Measurements from ENCODE around the gene ABCC1.

DNA sequence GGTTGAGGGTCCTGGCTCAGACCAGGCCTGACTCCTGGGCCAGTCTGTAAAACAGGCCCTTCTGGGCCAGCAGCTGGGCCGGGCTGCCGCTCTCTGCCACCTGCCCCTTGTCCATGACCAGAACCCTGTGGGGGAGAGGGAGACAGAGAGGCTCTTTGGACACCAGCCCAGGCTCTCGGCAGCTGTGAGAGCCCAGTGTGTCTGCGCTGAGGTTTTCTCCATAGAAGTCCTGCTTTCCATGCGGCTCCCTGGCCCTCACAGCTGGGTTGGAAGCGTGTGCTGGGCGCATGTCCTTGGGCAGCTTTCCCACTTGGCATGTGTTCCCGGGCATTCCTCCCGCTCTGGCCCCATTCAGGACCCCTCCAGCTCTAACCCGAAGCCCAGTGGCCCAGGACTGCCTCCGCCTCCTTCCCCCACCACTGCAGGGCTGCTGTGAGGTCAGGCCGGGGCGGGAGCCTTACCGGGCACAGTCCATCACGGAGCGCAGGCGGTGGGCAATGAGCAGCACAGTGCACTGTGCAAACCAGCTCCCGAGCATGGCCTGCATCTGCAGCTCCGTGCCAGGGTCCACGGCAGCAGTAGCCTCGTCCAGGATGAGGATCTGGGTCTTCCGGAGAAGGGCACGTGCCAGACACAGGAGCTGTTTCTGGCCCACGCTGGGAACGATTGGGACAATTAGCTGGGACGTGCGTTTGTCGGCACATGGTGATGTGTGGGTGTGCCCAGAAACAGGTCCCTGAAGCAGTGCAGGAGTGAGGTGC, 200.9 kb downstream of the ABCC1 start:
- TF ChIP-seq EZH2 (IDR thresholded peaks at IDR 0.05; ENCODE audit: low read length) = no peak
- TF ChIP-seq, protein P1, sequence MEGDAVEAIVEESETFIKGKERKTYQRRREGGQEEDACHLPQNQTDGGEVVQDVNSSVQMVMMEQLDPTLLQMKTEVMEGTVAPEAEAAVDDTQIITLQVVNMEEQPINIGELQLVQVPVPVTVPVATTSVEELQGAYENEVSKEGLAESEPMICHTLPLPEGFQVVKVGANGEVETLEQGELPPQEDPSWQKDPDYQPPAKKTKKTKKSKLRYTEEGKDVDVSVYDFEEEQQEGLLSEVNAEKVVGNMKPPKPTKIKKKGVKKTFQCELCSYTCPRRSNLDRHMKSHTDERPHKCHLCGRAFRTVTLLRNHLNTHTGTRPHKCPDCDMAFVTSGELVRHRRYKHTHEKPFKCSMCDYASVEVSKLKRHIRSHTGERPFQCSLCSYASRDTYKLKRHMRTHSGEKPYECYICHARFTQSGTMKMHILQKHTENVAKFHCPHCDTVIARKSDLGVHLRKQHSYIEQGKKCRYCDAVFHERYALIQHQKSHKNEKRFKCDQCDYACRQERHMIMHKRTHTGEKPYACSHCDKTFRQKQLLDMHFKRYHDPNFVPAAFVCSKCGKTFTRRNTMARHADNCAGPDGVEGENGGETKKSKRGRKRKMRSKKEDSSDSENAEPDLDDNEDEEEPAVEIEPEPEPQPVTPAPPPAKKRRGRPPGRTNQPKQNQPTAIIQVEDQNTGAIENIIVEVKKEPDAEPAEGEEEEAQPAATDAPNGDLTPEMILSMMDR (optimal IDR thresholded peaks at IDR 0.05 in 1 of 3, IDR thresholded peaks at IDR 0.05 in 1 of 3, conservative IDR thresholded peaks at IDR 0.05 in 1 of 3; ENCODE audit: extremely low read depth in 1 of 3, insufficient read depth in 2 of 3, low read length in 3 of 3) = no peak
